HG03135 (cell line): ENCODE data around the gene LAD1.

ENCODE experiments used
- ATAC-seq: cut with Tn5 transposase; IDR thresholded peaks from one replicate; pipeline ENCODE4 v1.9.1; 2021; ENCODE audit warnings: mild to moderate bottlenecking, moderate library complexity; ENCODE audit not compliant: unreplicated experiment

LAD1 gene

DNA sequence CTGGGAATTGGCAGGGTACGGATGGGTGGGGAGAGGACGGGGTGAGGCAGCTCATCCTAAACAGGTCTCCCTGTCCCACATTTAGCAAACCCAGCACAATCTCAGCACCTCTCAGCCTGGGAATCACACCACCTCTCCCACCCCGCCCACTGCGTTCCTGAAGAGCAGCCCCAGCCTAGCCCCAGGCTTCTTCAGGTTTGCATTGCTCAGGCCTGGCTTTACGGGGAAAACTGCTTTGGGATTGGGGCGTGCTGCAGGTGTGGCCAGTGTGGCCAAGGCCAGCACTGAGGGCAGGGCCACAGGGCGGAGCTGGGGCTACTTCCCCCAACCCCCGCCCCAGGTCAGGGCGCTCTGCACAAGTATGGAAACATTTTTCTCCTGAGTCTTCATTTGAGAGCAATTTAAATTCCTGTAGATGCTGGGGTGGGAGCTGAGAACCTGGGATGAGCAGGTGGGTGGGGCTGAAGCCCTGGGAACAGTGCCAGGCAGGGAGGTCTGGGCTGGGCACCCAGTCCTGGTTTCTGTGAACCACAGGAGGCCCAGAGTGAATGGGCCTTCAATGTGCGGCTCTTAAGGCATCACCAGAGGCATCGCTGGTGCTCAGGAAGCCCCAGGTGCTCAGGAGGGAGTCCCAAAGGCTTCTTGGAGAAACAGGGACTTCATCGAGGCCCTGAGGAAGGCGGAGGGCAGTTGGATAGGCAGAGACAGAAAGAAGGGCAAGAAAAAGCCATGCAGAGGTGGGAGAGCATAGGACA is 45.8 kb downstream of the LAD1 start:
- ATAC-seq: no peak

DNA sequence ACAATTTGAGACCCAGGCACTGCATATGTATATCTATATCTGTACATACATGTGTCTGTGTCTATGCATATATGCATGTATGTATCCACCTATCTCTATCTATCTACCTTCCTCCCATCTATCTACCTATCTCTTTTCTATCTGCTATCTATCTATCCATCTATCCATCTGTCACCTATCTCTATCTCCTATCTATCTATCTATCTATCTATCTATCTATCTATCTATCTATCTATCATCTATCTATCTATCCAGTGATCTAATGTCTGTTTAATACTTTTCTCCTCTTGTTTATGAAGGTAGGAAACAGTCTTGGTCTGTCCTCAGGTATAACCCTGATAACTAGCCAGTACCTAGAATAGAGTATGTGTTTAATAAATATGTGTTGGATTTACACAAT is 47.5 kb downstream of the LAD1 start:
- ATAC-seq: no peak

DNA sequence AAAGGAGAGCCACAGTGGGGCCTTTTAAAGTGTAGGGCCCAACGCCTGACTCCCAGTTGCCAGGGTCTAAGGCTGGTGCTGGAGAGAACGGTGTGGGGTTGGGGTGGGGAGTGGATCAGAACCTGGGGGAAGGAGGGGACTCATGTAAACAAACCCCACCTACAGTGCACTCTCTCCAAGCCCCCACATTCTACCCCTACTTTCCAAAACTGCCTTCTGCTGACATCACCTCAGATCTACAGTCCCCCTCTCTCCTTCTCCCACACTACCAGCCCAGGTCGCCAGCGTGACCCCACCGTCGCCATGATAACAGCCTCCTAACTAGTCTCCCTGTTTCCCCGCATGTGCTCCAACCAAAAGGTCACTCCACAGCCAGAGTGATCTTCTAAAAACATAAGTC is 48.2 kb downstream of the LAD1 start:
- no peak for ATAC-seq

DNA sequence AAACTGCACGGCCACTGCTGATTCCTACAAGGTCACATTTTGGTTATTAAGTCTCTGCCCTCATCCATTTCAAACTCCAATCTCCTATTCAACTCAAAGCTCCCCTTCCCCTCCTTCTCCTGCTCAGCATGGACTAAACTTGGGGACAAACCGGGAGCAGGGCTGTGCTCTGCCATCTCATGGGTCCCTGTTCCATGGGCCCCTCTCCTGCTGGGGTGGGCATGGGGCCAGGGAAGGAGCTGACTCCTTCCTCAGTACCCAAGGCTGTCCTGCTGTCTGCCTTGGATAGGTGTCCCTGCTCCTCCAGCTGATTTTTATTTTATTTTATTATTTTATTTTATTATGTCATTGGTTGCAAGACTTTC is 48.8 kb downstream of the LAD1 start:
- no peak for ATAC-seq

DNA sequence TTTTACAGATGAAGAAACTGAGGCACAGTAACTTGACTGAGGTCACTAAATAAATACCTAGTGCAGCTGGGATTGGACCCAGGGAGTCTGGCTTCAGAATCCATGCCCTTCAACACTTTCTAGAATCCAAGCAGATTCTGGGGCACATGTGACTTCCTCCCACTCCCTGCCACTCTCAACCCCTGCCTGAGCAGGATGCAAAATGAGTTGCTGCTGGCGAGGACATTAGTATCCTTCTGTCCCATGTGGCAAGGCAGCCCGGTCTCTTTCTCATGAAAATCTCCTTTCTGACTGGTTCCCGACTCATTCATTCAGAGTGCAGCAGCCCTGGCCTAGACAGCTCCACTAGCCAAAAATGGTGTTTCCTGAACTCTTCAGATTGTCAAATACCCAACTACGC is 50.0 kb downstream of the LAD1 start:
- ATAC-seq: no peak

DNA sequence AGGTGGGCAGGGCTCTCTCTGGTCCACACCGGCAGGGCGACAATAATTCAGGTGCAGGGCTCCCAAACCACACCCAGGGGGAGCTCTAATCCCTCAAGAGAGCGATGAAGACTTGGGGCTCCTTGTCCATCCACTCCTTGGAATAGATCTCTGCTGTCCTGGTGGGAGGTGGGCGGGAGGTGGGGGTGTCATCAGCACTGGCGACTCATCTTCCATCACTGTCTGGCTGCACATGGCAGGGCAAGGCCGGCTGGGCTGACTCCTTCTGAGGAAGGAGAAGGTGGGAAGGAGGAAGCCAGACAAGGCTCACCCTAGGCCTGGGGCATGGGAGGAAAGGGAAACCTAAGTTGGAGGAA is 50.9 kb downstream of the LAD1 start:
- ATAC-seq: no peak

DNA sequence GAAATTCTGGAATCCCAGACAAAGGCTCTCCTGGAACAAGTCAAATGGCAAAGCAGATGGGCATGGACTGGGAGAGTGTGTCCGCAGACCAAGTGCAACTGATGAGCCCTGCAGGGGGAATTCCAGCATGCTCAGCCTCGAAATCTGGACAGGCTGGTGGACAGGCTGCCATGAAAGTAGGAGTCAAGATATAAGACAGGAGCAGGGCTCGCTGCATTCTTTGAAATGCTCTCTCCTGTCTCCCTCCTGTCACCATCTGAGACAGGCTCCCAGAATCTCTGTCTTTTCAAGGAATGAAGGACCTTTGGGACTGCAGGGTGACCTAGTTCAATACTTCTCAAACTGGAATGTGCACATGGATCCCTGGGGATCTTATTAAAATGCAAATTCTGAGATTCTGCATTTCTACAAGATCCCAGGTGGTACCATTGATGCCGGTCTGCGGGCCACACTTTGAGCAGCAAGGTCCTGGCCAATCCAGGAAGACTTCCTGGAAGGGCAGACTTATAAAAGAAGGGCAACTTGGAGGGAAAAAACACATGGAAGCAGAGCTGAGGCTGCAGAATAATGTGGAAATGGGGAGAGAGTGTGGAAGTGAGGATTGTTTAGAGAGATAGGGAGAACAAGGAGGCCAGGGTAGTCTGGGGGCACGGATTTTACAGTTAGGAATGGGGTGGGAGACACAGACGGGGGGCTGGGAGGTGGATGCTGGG is 51.5 kb downstream of the LAD1 start:
- no peak for ATAC-seq

DNA sequence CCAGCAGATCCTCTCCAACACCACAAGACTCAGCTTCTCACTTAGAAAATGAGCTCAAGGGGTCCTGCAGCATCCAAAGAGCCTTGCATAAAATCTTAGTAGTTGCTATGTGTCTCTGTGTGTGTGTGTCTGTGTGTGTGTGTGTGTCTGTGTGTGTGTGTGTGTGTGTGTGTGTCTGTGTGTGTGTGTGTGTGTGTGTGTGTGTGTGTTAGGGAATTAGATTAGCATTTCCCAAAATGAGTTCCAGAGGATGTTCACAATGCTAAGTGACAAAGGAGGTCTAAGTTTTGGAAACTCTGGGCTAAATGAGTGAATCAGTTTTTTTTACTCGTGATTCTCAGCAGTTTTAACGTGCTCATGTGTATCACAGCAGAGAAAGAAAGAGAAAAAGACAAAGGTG is 52.1 kb downstream of the LAD1 start:
- ATAC-seq: no peak

DNA sequence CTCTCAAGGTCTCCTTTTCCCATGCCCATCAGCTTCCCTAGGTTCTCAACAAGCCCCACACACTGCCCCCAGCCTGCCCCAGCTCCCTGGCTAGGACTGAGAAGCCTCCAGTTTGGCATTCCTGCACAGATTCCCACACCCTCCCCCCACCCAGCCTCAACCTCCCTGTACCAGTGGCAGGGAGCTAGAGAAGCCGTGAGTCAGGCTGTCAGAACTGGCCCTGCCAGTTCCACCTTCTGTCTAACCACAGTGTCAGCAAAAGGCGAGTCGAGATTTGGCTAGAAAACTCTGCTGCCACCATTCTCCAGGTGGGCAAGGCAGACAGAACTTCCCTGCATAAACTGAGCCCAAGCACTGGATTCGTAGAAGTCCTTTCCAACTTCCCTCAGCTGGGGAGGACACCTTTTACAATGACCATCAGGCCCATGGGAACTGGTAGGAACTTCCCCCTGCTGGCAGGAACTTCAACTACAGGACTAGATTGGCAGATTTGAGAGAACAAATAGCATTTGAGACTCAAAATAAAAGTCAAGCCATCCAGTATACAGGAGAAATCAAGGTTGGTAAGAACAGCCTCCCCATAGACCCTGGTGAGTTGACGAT is 52.7 kb downstream of the LAD1 start:
- no peak for ATAC-seq

DNA sequence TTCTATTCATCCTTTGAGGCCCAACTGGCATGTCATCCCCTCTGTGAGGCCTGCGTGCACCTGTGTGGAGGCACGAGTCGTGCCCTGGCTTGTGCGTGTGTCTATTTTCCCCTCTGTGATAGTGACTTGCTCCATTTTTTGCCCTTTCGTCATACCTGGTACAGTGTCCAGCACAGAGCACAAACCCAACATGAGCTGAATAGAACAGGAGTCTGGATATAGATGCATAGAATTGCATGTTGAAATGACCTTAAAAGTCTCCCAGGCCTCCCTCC is 54.1 kb downstream of the LAD1 start:
- no peak for ATAC-seq

DNA sequence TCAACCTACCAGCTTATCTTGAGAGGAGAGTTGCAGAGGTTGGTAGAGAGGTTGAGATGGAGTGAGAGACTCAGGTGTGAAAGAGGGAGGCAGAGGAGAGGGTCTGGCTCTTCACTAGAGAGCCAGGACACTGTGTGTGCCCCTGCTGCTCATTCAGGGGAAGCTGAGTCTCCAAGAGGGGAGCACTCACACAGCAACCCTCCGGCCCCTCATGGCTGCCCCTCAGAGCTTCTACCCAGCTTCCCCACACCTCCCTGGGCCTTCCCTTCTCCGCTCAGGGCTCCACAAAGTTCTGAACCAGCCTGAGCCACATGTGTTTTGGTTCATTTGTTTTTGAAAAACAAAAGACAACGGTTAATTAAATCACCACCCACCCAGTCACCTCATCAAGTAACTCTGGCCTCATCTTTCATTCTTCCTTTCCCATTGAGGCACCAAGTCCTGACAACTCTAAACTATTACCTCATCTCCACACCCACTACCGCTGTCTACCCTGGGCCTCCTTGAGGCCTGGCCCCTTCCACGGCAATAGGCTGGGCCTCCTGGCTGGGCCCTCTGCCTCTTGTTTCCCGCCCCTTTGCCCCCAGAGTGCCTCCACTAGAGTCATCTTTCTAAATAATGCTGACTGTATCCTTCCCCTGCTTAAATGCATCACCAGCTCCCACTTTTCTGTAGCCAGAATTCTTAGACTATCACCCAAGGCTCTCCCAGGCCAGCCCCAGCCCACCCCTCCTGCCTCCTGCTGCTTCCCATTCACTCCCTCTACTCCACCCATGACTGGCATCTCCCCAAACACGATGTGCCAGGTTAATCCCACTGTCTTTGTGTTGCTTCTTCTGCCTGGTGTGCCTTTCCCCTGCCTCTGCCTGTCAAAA is 54.7 kb downstream of the LAD1 start:
- ATAC-seq: no peak

DNA sequence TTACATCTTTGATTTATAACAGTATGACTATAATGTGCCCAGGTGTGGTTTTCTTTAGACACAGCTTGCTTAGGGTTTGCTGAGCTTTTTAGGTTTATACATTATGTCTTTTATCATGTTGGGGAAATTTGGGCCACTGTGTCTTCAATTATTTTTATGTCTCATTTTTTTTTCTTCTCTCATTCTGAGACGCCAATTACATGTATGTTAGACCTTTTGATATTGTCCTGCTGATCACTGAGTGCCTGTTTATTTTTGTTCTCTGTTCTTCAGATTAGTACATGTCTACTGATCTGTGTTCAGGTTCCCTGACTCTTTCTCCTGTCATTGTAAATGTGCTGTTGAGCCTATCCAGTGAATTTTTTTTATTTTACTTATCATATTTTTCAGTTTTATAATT is 57.7 kb downstream of the LAD1 start:
- no peak for ATAC-seq

DNA sequence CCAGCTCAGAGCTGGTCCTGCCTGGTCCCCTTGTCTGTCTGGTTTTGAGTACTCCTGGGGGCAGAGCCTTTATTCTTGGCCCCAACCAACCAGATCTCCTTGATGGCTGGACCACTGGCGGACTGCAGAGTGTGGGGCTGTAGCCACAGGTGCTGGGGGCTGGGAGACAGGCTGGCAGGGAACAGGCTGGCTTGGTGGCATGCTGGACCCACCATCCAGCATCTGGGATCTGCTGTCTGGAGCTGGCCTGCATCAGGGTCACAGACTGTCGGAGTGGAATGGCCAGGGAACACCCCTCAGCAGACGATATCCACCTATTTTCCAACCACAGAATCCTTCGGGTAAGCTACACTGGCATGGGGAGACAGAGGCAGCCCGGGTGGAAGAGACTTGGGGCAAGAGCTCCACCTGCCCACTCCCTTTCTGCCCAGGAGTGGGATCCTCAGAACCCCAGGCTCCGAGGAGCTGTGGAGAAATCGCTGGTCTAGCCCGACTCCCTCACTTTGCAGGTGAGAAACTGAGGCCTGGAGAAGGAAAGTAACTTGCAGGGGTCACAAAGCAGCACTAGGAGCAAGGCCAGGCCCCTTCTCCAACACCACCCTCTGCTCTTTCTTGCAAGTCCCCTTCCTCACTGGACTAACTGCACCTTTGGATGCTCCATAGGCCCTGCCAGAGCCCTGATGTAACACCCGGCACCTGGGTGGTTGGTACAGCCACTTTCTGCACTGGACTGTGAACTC is 62.2 kb downstream of the LAD1 start:
- no peak for ATAC-seq

DNA sequence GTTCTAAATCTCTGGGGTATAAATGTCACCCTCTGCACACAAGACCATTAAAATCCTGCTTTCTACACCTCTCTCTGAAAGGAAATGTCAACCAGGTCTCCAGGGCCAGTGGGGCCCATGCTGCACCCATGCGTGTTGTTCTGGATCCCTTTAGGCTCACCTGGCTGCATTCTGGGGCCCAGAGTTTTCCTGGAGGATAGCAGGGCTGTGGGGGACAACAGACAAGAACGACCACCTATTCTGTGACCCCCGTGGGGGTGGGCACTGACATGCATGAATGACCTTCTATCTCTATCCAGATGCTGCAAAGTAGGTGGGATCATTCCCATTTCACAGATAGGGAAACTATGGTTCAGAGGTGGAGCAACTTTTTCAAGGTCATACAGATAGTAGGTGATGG is 63.2 kb downstream of the LAD1 start:
- ATAC-seq: no peak

DNA sequence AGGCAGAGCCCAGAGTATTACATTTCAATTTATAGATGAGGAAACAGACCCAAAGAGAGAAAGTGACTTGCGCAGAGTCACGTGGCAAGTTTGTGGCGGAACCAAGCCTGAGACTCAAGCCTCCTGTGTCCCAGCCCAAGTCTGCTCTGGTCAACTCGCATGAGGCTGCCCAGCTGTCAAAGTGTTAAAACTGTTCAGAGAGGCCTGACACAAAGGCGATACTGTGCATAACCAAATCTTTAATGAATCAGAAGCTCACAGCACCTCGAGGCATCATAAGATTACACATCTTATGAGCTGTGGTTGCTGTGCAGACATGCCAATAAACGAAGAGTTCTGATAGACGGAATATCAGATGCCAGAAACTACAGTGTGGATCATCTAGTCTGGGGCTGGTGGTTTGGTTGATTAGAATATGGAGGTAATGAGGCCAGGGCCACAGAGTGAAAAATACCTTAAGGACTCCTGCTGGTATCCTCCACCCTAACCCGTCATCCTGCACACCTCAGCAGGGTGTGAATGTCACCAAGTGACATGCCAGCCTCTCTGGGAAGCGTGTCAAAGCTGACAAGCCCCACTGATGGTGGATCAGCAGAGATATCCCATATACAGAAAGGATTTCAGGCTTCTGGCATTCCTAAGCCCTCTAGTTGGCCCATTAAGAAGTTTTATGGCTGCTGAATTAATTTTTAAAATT is 63.8 kb downstream of the LAD1 start:
- ATAC-seq: no peak

DNA sequence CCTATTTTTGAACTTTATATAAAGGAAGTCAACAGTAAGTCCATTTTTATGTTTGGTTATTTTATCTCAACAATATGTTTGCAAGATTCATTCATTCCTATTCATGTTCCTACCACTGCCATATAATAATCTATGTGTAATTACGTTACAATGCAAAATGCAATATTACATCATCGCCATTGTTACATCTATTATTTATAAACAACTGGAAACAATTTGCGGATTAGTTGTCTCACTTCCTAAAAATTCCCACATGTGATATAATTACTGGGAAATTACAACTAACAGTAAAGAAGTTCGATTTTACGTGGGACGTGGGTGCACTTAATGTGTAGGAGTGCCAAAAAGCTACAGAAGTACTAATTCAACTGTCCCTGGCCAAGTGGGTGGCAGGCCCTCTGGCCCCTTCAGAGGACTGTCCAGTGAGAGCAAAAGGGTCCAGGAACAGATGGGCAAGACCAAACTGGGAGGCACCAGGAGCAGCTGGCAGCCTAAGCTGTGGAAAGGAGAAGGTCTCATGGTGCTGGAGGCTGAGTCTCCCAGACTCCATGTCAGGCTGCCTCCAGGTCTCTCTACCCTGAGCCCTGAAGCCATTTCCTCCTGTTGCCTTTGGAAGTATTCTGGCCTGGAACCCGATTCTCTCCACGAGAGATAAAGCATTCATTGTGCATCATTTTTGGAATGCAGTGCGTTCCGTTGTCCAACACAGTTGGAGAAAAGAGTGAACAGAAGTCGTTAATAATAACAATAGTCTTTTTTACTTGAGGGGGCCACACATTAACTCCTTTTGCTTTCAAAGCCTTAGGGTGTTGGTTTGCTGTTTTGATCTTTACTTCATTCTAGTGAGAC is 64.6 kb downstream of the LAD1 start:
- no peak for ATAC-seq

DNA sequence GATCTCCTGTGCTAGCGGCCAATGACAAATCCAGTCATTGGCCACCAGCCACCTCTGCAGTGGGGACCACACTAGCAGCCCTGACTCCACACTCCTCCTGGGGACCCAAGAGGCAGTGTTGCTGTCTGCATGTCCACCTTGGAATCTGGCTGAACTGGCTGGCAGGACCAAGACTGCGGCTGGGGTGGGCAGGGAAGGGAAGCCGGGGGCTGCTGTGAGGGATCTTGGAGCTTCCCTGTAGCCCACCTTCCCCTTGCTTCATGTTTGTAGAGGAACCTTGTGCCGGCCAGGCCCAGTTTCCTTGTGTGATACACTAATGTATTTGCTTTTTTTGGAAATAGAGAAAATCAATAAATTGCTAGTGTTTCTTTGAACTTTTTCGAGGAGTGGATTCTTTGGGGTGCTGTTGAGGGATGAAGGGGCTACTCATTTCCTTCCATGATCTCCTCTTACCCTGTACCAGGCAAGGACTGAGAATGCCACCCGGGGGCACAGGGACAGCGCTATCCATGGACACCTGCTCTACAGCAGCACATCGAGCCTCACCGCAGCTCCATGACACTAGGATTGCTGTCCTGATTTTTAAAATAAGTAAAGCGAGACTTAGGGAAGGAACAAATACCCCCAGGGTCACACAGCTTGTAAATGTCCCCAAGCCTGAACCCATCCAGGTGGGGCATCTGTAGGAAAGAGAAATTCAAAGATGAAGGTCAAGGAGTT is 66.3 kb downstream of the LAD1 start:
- ATAC-seq: no peak

DNA sequence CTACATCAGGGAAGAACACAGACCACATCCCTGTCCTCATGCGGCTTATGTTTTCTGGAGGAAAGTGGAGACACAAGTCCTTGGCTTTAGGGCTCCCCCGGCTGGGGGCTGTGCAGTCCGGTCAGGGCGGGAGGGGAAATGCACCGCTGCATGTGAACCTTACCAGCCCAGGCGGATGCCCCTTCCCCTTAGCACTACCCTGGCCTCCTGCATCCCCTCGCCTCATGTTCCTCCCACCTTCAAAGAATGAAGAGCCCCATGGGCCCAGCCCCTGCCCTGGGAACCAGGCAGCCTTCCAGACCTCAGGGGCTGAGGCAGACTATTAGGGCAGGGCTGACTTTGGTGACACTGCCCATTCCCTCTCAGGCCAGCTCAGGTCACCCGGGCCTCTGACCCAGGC is 67.1 kb downstream of the LAD1 start:
- no peak for ATAC-seq

DNA sequence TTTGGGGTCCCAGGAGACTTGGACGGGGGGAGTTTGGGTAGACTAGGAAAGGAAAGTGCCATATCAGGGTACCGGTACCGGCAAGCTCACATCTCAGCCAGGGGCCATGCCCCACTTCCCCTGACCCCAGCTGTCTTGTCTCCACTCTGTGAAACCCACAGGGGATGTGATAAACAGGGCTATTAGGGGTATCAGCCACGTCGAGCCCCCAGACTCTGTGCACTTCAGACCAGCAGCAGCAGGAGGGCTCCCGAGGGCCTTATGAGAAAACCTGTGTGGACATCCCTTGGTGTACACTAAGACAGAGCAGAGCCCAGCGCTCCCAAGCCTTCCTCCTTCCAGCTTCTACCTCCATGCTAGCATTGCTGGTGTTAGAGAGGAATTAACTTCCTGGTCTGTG is 68.0 kb downstream of the LAD1 start:
- ATAC-seq: no peak
